Prostate gland (tissue), 2 donors: ENCODE results near the gene TDRD5.

Experiments used
- CTCF ChIP-seq, 4 experiments: fragments of 200-600 bp in 2 of 4; fragments of 450-650 bp in 2 of 4; sonication (generic) in 2 of 4; IDR thresholded peaks; 1 replicate in 3 of 4; 2 replicates in 1 of 4; pipeline ENCODE4 v1.5.1; 2016 to 2019; ENCODE audit warnings: antibody characterized with exemption in 4 of 4, mild to moderate bottlenecking in 2 of 4, moderate library complexity in 2 of 4
- POLR2A ChIP-seq: fragments of 450-650 bp; IDR thresholded peaks from one replicate; pipeline ENCODE4 v1.6.1; 2016; ENCODE audit warnings: antibody characterized with exemption, mild to moderate bottlenecking
- POLR2AphosphoS5 ChIP-seq: sonication (generic); formaldehyde crosslinking; IDR thresholded peaks from one replicate; pipeline ENCODE4 v1.6.1; 2017; ENCODE audit warnings: antibody characterized with exemption

- TF ChIP-seq CTCF (IDR thresholded peaks at IDR 0.05) (no peak), POLR2AphosphoS5 (no peak), POLR2A (no peak)
Observed at GRCh38 chr1:179612361-179612760, 20.7 kb downstream of the TDRD5 start.
